ENCODE data around the gene PLCL1. TPM values are rescaled to one million over a fixed set of nuclear protein-coding genes. Genes with fewer than 3 reads are reported as not detected.
A peak's percentile ranks its signal among the peaks of the same experiment; 100 is the strongest.
"Not testable (repeated sequence)": the region's sequence is repeated elsewhere in the genome, so short reads cannot be mapped to it uniquely, and the experiment has no call there.

PLCL1 gene
- total RNA-seq, 3 donors from 2014 or later, result 1.6 to 10.6 (median 2.0) TPM

DNA sequence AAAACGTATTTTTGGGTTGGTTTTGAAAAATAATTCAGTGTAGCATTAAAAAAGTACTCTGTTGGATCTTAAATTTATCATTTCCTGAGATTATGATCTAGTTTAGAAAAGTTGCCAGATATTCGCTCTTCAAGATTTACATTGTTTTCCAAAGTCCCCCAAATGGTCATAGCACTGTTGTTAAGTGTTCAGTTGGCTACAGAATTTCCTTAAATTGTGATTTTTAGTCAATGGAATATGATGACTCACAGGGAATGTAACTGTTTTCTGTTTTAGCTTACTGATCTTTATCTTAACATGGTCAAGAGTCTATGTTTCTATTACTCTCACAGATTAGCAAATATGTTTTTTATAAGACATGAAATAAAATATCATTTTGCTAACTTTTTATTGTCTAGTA, 23.2 kb downstream of the PLCL1 start:
- H3K4me3 ChIP-seq, result no peak overlapping the region
- ATAC-seq, result no peak
- no peaks in the 10 kb centered on the region for H3K36me3 ChIP-seq (ENCODE audit: low read depth)
- no peak for DNase-seq
- intact Hi-C loops (cut with DNase I, micrococcal nuclease), result no loop called here
- H3K9me3 ChIP-seq, result no peaks in the 10 kb centered on the region
- TF ChIP-seq, protein P1, sequence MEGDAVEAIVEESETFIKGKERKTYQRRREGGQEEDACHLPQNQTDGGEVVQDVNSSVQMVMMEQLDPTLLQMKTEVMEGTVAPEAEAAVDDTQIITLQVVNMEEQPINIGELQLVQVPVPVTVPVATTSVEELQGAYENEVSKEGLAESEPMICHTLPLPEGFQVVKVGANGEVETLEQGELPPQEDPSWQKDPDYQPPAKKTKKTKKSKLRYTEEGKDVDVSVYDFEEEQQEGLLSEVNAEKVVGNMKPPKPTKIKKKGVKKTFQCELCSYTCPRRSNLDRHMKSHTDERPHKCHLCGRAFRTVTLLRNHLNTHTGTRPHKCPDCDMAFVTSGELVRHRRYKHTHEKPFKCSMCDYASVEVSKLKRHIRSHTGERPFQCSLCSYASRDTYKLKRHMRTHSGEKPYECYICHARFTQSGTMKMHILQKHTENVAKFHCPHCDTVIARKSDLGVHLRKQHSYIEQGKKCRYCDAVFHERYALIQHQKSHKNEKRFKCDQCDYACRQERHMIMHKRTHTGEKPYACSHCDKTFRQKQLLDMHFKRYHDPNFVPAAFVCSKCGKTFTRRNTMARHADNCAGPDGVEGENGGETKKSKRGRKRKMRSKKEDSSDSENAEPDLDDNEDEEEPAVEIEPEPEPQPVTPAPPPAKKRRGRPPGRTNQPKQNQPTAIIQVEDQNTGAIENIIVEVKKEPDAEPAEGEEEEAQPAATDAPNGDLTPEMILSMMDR (IDR thresholded peaks at IDR 0.05), result no peak
- no peaks in the 10 kb centered on the region for H3K4me1 ChIP-seq (ENCODE audit: low read depth)

DNA sequence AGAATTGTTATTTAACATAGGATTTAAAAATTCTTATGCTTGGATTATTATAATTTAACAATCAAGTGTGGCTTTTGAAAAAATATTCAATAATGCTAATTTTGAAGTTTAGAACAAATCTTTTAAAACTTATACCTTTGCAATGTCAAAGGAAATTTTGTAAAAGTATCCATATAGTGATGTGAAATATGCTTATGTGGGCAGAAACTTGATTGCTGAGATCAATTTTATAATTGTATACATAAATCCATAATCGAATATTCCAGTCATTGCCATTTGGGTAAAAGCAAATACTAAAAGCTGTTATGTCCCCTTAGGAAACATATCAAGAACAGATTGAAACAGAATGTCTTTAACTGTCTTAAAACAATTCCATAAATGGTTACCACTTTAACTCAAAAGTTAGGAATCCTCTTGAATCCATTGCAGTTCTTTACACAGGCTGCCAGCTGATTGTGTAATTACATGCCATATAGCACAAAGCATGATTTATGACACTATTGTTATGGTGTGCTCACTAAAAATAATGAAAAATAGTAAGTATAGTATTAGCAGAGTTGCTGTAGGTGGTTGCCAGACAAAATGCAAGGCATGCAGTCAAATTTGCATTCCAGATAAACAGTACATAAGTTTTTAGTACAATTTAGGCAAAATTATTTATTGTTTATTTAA, 24.2 kb downstream of the PLCL1 start:
- no peak for DNase-seq
- intact Hi-C loops (cut with DNase I, micrococcal nuclease), result no loop called here
- Histone ChIP-seq H3K36me3 (ENCODE audit: low read depth) (no peaks in the 10 kb centered on the region), H3K4me1 (ENCODE audit: low read depth) (no peaks in the 10 kb centered on the region), H3K4me3 (no peak overlapping the region), H3K9me3 (no peaks in the 10 kb centered on the region)
- ATAC-seq, result no peak
- TF ChIP-seq, protein P1 (IDR thresholded peaks at IDR 0.05), result no peak

DNA sequence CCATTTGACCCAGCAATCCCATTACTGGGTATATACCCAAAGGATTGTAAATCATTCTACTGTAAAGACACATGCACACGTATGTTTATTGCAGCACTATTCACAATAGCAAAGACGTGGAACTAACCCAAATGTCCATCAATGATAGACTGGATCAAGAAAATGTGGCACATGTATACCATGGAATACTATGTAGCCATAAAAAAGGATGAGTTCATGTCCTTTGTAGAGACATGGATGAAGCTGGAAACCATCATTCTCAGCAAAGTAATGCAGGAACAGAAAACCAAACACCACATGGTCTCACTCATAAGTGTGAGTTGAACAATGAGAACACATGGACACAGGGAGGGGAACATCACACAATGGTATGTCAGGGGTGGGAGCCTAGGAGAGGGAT, 30.4 kb downstream of the PLCL1 start:
- H3K4me3 ChIP-seq; H3K36me3 ChIP-seq (ENCODE audit: low read depth); H3K4me1 ChIP-seq (ENCODE audit: low read depth); H3K9me3 ChIP-seq; DNase-seq; ATAC-seq; intact Hi-C loops (cut with DNase I, micrococcal nuclease): not testable (repeated sequence)

DNA sequence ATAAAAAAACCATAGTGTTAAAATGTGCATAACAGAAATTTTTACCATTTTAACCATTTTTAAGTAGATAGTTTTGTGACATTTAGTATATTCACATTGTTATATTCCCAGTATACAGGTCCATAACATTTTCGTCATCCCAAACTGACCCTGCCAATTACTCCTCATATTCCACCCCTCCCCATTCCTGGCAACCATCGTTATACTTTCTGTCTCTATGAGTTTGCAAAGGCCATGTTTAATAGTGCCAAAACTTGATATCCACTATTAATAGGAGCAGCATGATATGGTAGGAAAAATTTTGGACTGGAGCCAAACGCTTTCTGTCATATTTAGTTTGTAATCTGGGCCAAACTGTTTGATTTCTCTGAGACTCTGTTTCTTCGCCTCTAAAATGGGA, 30.9 kb downstream of the PLCL1 start:
- intact Hi-C loops (cut with DNase I, micrococcal nuclease), result no loop called here

DNA sequence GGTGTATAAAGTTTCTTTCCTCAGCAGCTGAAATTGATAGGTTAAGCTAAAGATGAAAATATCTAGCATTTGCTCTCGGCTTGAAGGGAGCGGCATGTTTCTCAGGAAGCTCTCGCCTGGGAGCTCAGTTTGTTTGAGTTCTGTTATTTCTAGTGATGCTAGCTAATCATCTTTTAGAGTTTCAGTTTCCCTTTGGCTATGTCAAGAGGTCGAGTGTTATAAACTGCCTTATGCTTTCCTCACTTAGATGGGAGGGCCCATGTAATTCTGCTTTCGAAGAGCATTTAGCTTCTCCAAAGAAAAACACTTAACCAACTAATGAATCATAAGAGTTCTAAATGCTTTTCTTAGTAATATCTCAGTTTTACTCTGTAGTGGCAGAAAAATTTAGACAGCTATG, 33.6 kb downstream of the PLCL1 start:
- no peak overlapping the region for H3K4me3 ChIP-seq
- no peaks in the 10 kb centered on the region for H3K4me1 ChIP-seq (ENCODE audit: low read depth)
- DNase-seq (peak in 1 of 3 donors; percentile 26), ATAC-seq (peak; percentile 66)
- intact Hi-C loops (cut with DNase I, micrococcal nuclease), result no loop called here
- H3K36me3 ChIP-seq (ENCODE audit: low read depth), result no peaks in the 10 kb centered on the region
- H3K9me3 ChIP-seq, result no peaks in the 10 kb centered on the region
- TF ChIP-seq, protein P1 (IDR thresholded peaks at IDR 0.05), result no peak

More for the DNA sequence above, 30.9 kb downstream of the PLCL1 start:
- no peaks in the 10 kb centered on the region for H3K4me1 ChIP-seq (ENCODE audit: low read depth)
- H3K9me3 ChIP-seq, result no peaks in the 10 kb centered on the region
- TF ChIP-seq, protein P1 (IDR thresholded peaks at IDR 0.05), result no peak
- H3K4me3 ChIP-seq, result no peak overlapping the region
- H3K36me3 ChIP-seq (ENCODE audit: low read depth), result no peaks in the 10 kb centered on the region
- no peak for DNase-seq
- ATAC-seq, result no peak

DNA sequence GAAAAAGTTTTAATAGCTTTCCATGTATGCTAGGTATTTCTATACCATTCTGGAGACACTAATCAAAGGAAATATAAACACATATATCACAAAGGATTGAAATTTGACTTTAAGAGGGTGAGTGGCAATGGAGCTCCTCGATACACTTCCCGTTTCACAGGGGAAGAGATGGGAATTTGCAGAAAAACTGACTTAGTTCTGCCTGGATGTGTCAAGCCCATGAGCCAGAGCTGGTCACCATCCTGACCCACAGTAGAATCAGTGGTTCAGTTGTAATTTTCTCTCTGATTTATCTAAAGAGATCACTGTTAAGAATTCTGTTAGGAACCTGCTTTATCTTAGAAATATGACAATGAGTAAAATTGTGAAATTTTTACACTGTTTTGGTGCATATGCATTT, 34.2 kb downstream of the PLCL1 start:
- intact Hi-C loops (cut with DNase I, micrococcal nuclease), result no loop called here
- ATAC-seq, result no peak
- Histone ChIP-seq H3K36me3 (ENCODE audit: low read depth) (no peaks in the 10 kb centered on the region), H3K4me3 (no peak overlapping the region), H3K4me1 (ENCODE audit: low read depth) (no peaks in the 10 kb centered on the region), H3K9me3 (no peaks in the 10 kb centered on the region)
- TF ChIP-seq, protein P1 (IDR thresholded peaks at IDR 0.05), result no peak
- DNase-seq, result no peak

All from mucosa of descending colon (tissue), 3 donors.